ENCODE measurements around the gene OR6V1. TPM values are rescaled to one million over a fixed set of nuclear protein-coding genes. Genes with fewer than 3 reads are reported as not detected.

OR6V1 gene
- polyA plus RNA-seq (ENCODE audit: insufficient read length in 3 of 3) = not detected
- long read RNA-seq, donor 1 = 0 reads
- long read RNA-seq, donor 2, partial matches to known transcripts = 0 of 1 reads
- long read RNA-seq, donor 2, other reads (novel, unspliced or antisense) = 0 of 1 reads
- long read RNA-seq, donor 3 = 0 reads
- long read RNA-seq, donor 4 = 0 reads
- long read RNA-seq, donor 5 = 0 reads
- long read RNA-seq, donor 6 = 0 reads
- long read RNA-seq, donor 7, partial matches to known transcripts = 0 of 1 reads
- long read RNA-seq, donor 7, other reads (novel, unspliced or antisense) = 0 of 1 reads
- long read RNA-seq, donor 8 = 0 reads
- long read RNA-seq, donor 9 = 0 reads
- long read RNA-seq, donor 10, partial matches to known transcripts = 0 of 1 reads
- long read RNA-seq, donor 10, other reads (novel, unspliced or antisense) = 0 of 1 reads
- long read RNA-seq, donor 11 = 0 reads
- long read RNA-seq, donor 12 = 0 reads
- long read RNA-seq, donor 13 = 0 reads
- long read RNA-seq, donor 14 = 0 reads
- long read RNA-seq, donor 15 = 0 reads
- long read RNA-seq, donor 16 = 0 reads

GRCh38 chr7:143052041-143052440 lies at the start of gene OR6V1:
Gene OR6V1 (plus strand): TSS chr7:143052341. CDS start chr7:143052341, 0 bp downstream.
- DNase-seq (ENCODE audit: extremely low read depth in 1 of 11, low read depth in 9 of 11, low spot score in 4 of 11) = no peak

- no peak for DNase-seq (ENCODE audit: extremely low read depth in 1 of 11, low read depth in 9 of 11, low spot score in 4 of 11)
Observed at GRCh38 chr7:143002898-143003297, 49.2 kb upstream of the OR6V1 start.

DNA sequence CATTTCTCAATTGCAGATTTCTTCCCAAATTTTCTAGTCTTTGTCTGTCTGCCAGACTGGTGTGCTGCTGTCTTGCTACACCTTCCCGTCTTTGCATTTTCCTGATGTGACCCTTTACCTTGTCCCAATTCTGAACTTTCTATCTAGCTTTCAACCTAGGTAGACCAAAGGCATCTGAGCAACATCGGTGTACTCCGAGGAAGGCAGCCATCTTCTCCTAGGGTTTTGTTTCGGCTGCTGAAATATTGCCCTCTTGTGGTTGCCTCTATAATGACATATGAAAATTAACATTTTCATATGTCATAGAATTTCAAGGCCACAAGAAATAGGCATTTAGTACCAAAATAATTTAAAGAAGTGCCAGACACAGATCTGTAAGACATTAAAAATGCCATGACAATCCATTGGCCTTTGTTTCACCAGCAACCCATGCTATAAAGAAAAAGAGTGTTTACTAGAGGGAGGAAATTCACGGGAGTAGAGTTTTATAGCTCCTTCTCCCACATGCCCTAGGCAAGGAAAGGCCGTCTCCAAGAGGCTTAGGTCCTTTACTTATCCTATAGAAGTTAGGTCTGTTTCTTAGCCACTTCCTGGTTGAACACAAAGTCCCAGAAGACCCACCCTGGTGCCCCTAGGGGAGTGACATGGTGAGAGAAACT lies 48.6 kb upstream of the OR6V1 start:
- peak in 8 of 11 donors; percentile 12 to 35 (median 23) for DNase-seq (ENCODE audit: extremely low read depth in 1 of 11, low read depth in 9 of 11, low spot score in 4 of 11)

- no peak for DNase-seq (ENCODE audit: extremely low read depth in 1 of 11, low read depth in 9 of 11, low spot score in 4 of 11)
Observed at GRCh38 chr7:143005632-143006260, 46.4 kb upstream of the OR6V1 start.

DNA sequence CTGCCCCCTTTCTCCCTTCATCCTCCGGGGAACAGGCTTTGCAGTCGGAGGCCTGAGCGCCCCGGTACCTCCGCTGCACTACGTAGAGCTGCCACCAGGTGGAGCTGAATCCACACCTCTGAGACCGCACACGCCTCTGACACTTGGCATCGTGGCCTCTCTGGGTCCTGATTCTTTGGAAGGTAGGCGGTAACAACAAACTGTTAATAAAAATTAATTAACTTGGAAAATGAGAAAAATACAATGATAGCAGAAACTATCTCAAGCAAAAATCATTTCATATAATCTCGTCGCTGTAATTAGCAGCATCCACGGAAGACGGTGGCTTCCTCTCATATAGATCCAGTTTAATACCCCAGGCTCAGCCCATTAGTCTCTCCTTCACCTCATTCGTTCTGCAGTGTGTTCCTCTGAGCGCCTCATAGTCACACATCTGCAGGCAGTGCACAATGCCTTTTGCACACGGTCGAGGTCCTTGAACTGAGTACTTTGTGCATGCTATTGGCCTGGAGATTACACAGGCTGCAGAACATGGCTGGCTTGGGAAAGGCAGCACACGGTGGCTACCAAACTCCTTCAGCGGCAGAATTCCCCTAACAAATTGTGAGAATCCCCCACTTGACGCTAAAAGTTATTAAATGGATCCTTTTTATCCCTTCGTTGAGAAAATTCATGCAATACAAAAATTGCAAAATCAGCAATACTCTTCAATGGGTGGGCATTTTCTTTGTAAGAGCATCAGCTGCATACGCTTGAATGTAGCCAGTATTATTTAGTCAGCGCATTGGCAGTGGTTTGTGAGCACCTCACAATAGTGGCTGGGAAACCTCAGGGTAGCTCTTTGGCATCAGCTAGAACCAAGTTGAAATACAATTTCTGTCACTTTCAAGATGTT lies 43.9 kb upstream of the OR6V1 start:
- peak; percentile 31 to 75 (median 54) for DNase-seq (ENCODE audit: extremely low read depth in 1 of 11, low read depth in 9 of 11, low spot score in 4 of 11)

- DNase-seq (ENCODE audit: extremely low read depth in 1 of 11, low read depth in 9 of 11, low spot score in 4 of 11) = no peak
Observed at GRCh38 chr7:143012001-143012400, 40.1 kb upstream of the OR6V1 start.

GRCh38 chr7:143012409-143012808 lies 39.7 kb upstream of the OR6V1 start:
- no peak for DNase-seq (ENCODE audit: extremely low read depth in 1 of 11, low read depth in 9 of 11, low spot score in 4 of 11)

DNA sequence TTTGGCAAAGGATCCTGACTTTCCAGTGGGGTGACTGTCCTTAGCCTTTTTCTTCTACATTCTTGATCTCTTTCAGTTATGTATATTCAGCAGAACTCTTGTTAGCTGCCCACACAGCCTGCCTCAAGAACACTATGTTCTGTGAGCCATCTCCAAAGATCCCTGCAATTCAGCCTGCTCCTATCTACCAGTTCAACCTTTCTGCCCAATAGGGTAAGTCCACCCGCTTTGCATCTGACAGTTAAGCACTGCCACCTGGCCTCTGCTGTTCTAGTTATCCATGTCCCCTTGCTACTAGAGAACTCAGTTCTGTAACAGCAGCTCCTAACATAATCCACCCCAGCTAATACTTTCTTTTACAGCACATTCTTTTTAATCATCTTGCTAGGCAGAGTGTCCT lies 38.7 kb upstream of the OR6V1 start:
- no peak for DNase-seq (ENCODE audit: extremely low read depth in 1 of 11, low read depth in 9 of 11, low spot score in 4 of 11)

DNA sequence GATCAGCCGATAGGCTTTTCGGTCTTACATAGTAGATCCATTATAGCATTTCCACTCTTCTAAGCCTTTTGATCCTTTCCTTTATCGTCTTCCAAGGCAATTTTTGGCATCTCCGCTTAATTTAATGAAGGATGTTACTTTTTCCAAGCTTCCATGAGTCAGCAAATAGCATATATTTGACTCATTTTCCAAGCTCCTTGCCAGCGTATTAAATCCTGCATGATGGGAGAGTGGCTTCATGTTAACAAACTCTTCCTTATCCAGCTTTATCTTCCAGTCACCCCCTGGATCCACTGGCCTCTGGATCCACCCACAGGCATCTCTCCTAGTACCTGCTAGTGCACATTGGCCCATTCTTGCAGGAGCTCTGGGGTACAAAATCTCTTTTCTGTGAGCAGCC lies 38.2 kb upstream of the OR6V1 start:
- no peak for DNase-seq (ENCODE audit: extremely low read depth in 1 of 11, low read depth in 9 of 11, low spot score in 4 of 11)

DNA sequence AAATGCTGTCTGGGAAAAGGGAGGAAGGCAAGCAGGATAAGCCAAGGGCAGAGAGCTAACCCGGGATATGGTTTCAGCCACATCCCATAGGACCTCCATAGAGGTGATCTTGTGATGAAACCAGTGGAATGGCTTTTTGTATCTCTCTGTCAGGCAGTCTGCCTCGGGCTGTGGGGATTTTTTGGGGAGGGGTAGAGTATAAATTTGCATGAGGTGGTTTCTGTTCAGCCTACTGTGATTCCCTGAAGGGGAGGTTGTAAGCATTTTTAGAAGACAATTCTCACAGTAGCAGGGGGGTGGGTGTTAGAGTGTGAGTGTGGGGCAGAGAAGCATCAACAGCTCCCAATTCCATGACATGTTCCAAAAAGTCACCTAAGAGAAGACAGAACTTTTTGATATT lies 37.1 kb upstream of the OR6V1 start:
- DNase-seq (ENCODE audit: extremely low read depth in 1 of 11, low read depth in 9 of 11, low spot score in 4 of 11) = no peak

- no peak for DNase-seq (ENCODE audit: extremely low read depth in 1 of 11, low read depth in 9 of 11, low spot score in 4 of 11)
Observed at GRCh38 chr7:143015926-143016490, 36.1 kb upstream of the OR6V1 start.

DNA sequence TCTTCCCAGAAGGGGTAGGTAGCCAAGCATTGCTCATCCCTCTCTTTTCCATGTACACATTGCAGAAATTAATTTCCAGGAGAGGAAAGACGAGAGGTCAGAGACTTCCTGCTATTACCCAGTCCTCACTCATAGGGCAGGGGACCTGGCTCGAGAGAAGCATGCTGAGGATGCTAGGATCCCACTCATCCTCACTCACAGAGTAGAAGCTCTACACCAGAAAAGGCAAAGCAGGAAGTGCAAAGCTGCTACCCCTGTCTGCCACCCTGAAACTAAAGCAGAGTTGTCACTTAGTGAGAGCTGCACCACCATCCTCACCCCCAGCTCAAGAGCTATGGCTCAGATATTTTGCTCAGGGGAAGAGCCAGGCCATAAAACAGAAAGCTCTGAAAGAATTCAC lies 35.1 kb upstream of the OR6V1 start:
- no peak for DNase-seq (ENCODE audit: extremely low read depth in 1 of 11, low read depth in 9 of 11, low spot score in 4 of 11)

DNA sequence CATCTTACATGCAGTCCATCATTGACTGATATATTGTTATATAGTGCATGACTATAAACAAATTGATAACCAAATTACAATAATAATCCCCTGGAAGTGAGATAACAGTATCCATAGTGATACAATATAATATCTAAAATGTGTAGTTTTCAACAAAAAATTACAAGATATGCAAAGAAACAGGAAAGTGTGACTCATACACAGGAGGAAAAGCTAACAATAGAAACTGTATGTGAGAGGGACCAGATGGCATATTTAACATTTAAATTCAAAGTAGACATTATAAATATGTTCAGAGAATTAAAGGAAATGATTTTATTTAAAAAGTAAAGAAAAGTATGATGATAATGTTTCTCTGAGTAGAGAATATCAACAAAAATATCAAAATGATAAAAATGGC lies 33.2 kb upstream of the OR6V1 start:
- DNase-seq (ENCODE audit: extremely low read depth in 1 of 11, low read depth in 9 of 11, low spot score in 4 of 11) = no peak

- DNase-seq (ENCODE audit: extremely low read depth in 1 of 11, low read depth in 9 of 11, low spot score in 4 of 11) = no peak
Observed at GRCh38 chr7:143023047-143023446, 29.1 kb upstream of the OR6V1 start.

DNA sequence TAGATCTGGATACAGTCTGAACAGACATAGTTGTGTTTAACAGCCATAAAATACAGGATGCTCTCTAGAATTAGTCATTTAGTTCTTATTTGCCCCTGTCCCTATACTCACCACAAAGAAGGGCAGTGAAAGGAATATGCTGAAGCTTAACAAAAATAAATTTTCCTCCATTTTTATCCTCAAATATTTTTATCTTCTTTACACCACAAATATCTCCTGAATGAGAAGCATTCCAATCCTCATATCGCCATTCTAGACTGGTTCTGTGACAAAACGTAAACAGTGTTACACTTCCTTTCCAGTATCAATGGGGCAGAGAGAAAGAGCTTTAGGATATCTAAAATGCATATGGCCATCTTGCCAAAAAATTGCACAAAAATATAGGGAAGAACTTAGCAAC lies 26.8 kb upstream of the OR6V1 start:
- no peak for DNase-seq (ENCODE audit: extremely low read depth in 1 of 11, low read depth in 9 of 11, low spot score in 4 of 11)

DNA sequence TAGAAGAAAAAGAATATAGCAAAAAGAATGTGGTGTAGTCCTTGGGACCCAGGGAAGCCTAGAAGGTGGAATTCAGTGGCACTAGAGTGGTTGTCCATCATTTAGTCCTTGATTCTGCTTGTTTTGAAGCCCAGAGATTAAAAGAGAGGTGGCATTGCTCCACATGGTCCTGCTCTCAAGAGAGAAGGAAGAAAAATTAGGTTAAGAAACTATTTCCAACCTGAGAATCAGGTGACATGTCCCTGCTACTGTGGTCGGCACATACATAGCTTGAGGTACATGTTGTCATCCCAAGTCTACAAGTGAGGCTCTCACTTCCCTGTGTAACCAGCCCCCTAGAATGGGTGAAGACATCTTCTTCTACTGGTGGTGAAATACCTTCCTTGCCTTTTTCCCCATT lies 25.1 kb upstream of the OR6V1 start, which contains the start of gene OR9A2:
OR9A2 (minus strand) TSS at position 101 of the 400 bp plus-strand sequence; CDS start at position 101, 0 bp downstream.
- no peak for DNase-seq (ENCODE audit: extremely low read depth in 1 of 11, low read depth in 9 of 11, low spot score in 4 of 11)

DNA sequence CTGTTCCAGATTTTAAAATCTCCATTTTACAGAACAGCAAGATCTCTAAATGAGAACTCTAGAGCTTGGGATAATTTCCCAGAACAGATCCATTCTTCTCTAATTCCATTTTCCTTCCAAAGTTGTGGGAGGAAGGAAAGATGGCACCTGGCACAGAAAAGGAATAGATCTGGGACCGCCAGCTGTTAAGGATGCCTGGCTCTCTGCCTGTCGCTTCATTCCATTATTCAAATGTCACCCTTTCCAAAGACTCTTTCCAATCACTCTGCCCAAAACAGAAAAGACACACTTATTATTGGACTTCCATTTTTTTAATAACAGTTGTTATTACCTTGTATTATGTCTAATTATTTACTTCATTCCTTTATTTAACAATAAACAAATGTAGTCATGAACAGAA lies 24.5 kb upstream of the OR6V1 start:
- DNase-seq (ENCODE audit: extremely low read depth in 1 of 11, low read depth in 9 of 11, low spot score in 4 of 11) = no peak

- DNase-seq (ENCODE audit: extremely low read depth in 1 of 11, low read depth in 9 of 11, low spot score in 4 of 11) = no peak
Observed at GRCh38 chr7:143038635-143039034, 13.5 kb upstream of the OR6V1 start.
